Thyroid gland (tissue), 4 donors: ENCODE data around the gene VAV3.

ENCODE experiments used
- CTCF ChIP-seq, 6 experiments: fragments of 200-600 bp in 3 of 6; fragments of 450-650 bp in 3 of 6; sonication (generic) in 3 of 6; IDR thresholded peaks; one replicate each; pipeline ENCODE4 v1.5.1; 2016 to 2019; ENCODE audit warnings: antibody characterized with exemption in 6 of 6, mild to moderate bottlenecking in 2 of 6, inconsistent platforms in 1 of 6, moderate library complexity in 1 of 6
- POLR2A ChIP-seq, 2 donors: fragments of 450-650 bp; IDR thresholded peaks; one replicate each; pipeline ENCODE4 v1.6.1; 2017; ENCODE audit warnings: antibody characterized with exemption in 2 of 2, mild to moderate bottlenecking in 2 of 2, moderate library complexity in 1 of 2

- no peak for TF ChIP-seq CTCF (IDR thresholded peaks at IDR 0.05)
- no peak for TF ChIP-seq POLR2A (IDR thresholded peaks at IDR 0.05)
These were observed 131.9 kb downstream of the VAV3 start for GRCh38 chr1:107833061-107833460.
